Cardiac fibroblast (primary cell): ENCODE results near the gene NKX6-2.

ENCODE experiments used
- DNase-seq, 2 donors: peaks; one replicate each; pipeline versions ENCODE4 v3.0.0 to v3.0.0-alpha.2; 2010; ENCODE audit warnings: low read depth in 2 of 2
- H3K4me3 ChIP-seq, 2 donors: replicated peaks in 1 of 2; 1 replicate in 1 of 2; 2 replicates in 1 of 2; pipeline ENCODE4 v1.5.1; 2011; ENCODE audit warnings: low read depth in 2 of 2, low read length in 2 of 2, mild to moderate bottlenecking in 2 of 2, moderate library complexity in 1 of 2
- CTCF ChIP-seq: IDR thresholded peaks from one replicate; pipeline ENCODE4 v1.5.1; 2011; ENCODE audit warnings: low read depth, mild to moderate bottlenecking, low read length, inconsistent platforms

The NKX6-2 gene

GRCh38 chr10:132784866-132785722 lies 853 bp downstream of the NKX6-2 start:
- no peak overlapping the region for H3K4me3 ChIP-seq
- no peak for DNase-seq
- no peak for TF ChIP-seq CTCF

DNA sequence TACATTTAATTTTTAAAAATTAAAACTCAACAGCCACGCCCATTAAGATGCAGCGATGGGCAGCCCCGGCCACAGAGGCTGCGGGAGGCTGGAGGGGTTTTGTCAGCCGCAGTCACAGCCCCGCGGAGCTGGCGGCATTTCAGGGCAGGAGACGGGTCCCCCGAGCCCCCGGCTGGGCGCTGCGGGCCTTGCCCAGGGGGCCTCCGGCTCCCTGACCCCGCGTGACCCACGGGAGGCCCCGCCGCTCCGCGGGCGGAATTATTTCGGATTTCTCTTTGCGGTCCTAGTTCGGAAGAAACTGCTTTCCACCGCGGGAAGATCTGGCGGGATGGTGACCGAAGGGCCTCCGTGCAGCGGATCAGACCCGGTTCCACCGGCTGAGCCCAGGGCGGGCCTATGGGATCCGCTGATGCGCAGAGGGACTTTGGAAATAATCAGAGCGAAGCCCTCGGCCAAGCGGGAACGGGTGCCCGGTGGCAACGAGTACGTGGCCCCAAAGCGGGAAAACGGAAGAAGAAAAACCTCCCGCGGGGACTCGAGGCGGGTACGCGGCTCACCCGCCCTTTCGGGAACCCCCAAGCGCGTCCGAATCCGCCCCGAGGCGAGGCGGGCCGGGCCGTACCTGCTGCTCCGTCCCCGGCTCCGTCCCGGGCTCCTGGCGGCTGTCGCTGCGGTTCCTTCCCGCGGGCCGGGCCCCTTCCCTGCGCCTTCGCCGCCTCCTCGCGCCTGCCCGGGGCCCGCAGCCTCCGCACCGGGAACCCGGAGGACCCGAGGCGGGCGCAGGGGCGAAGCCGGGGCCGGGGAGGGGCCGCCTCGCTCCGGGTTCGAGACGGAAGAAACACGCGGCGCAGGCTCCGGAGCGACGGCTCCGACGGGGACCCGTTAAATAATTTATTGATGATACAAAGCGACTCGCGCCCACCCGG lies 1.7 kb downstream of the NKX6-2 start:
- no peak overlapping the region for H3K4me3 ChIP-seq
- DNase-seq, result no peak
- no peak for TF ChIP-seq CTCF

DNA sequence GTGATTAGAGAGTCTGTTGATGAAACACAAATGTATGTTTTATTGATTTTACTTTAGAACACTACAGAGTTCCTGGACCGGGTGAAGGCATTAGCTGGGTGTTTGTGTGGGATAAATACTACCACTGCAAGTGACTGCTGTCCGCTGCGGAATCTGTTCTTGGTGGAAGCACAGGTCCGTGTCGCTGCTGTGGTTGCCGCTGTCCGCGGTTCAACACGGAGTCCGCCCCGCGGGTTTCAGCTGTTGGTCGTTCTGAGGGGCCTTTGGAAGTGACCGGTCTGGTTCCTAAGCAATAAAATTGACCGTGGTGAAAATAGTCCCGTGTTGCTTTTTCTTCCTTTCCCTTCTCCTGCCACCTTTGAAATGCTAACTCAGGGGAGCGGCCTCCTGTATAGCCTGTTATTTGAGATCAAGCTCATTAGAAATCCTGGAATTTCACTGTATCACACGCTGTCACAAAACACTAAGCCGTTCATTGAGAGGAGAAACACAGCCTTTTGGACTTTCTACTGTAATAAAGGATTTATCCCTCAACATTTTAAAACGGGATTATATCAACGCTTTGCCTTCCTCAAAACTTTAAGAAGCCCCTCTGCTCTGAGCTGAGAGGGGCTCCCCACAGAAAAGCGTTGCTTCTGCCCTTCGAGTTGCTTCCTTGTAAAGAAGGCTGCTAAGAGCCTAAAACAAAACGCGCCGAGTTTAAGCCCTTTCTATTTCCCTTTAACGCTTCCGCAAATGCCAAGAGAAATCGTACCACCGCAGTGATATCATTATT lies 2.6 kb downstream of the NKX6-2 start:
- no peak for TF ChIP-seq CTCF
- no peak for DNase-seq
- H3K4me3 ChIP-seq, result no peak overlapping the region

GRCh38 chr10:132781556-132781955 lies 4.4 kb downstream of the NKX6-2 start:
- DNase-seq, result no peak
- H3K4me3 ChIP-seq, result no peak overlapping the region
- no peak for TF ChIP-seq CTCF

GRCh38 chr10:132780356-132780755 lies 5.6 kb downstream of the NKX6-2 start:
- DNase-seq, result no peak
- TF ChIP-seq CTCF, result no peak
- H3K4me3 ChIP-seq, result no peak overlapping the region

DNA sequence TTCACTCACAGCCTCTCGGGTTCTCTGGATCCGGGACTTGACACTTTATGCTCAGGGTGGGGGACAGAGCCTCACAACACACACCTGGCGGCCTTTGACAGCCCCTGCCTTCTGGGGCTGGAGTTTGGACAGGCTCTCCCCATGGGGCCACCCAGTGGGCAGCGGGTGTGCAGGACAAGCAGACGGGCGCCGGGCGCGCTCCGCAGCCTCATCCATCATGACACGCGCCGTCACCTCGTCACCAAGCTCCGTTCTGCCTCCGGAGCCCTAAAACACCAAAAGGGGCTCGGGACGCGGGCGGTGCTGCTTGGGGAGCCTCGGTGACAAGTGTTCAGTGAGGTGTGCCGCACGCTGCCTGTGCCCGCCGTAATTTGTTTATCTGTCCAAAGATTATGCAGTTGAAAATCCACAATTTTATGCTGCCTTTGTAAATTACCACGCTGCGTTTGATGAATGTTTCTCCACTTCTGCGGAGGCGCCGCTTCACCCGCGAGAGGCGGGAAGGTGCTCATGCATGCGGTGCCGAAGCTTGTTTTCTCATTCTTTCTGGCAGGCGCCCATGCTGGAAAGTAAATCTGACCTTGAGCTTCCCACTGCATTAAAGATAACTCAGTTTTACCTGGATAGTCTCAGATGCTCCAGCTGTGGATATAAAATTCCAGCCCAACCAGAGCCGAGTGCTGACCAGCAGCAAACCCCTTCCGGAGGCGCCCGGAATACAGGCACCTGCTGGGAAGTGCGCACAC lies 6.2 kb downstream of the NKX6-2 start:
- H3K4me3 ChIP-seq, result no peak overlapping the region
- no peak for TF ChIP-seq CTCF
- no peak for DNase-seq
